Subcutaneous adipose tissue (tissue), 4 donors: ENCODE measurements around the gene TRIO. TPM values are rescaled to one million over a fixed set of nuclear protein-coding genes. Genes with fewer than 3 reads are reported as not detected.

Experiments used
- total RNA-seq, 4 donors: library from RNA; depleted of rRNA; stranded (reverse); fragments of >200 nt; gene quantifications; one replicate each; pipeline ENCODE4 v1.1.0, GENCODE V29; 2016
- TF ChIP-seq, protein P1 (sequence below): fragments of 450-650 bp; IDR thresholded peaks from one replicate; pipeline ENCODE4 v1.5.1; 2016; ENCODE audit warnings: low read depth, mild to moderate bottlenecking, control low read depth, antibody characterized with exemption, moderate library complexity

The TRIO gene
- total RNA-seq, 4 donors from 2014 or later, result 193 to 238 (median 212) TPM

DNA sequence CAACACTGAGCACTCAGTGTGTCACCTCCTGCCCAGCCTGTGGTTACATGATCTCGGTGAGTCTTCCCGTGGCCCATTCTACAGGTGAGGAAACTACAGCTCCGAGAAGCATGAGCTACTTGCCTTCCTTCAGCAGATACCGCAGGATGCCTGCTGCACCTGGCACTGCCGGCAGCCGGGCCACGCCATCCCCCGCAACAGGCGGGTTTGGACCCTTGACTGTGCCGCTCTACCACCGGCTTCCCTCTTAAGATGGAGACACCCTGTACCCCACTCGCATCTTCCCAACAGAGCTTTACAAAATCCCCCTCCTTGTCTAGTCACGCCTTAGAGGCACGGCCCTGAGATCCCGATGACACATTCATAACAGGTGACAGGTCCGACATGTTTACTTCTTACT, 363.5 kb downstream of the TRIO start:
- TF ChIP-seq, protein P1, sequence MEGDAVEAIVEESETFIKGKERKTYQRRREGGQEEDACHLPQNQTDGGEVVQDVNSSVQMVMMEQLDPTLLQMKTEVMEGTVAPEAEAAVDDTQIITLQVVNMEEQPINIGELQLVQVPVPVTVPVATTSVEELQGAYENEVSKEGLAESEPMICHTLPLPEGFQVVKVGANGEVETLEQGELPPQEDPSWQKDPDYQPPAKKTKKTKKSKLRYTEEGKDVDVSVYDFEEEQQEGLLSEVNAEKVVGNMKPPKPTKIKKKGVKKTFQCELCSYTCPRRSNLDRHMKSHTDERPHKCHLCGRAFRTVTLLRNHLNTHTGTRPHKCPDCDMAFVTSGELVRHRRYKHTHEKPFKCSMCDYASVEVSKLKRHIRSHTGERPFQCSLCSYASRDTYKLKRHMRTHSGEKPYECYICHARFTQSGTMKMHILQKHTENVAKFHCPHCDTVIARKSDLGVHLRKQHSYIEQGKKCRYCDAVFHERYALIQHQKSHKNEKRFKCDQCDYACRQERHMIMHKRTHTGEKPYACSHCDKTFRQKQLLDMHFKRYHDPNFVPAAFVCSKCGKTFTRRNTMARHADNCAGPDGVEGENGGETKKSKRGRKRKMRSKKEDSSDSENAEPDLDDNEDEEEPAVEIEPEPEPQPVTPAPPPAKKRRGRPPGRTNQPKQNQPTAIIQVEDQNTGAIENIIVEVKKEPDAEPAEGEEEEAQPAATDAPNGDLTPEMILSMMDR, result no peak

DNA sequence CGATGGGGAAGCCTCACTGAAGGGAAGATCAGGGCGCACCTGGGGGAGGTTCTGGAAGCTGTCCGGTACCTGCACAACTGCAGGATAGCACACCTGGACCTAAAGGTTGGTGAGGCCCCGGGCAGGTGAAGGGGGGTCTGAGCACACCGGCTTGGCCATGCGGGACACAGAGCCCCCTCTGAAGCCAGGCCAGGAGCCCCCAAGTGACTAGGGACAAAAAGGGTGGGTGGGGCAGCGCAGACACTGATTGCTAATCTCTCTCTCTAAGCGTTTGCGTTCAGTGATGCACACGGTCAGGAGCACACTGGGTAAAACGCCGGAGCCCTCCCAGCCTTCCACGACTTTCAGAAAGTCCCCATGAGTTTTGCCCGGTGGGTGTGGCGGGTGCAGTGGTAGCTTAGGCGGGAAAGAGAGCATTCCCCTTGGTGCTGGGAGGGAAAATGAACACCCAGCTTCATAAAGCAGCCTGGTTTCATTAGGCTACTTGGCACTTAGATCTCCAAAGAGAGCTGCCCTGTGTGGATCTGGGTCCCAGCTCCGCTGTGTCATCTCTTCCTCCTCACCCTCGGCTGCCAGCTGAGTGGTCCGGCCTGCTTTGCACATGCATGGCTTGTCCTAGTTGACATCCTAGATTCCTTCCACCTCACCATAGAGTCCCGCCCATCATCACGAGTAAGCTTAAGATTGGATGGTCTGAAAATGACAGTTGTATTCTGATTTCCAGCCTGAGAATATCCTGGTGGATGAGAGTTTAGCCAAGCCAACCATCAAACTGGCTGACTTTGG, 364.2 kb downstream of the TRIO start:
- TF ChIP-seq, protein P1, result no peak

- TF ChIP-seq, protein P1, result no peak
Measured at GRCh38 chr5:14508046-14508445, 364.9 kb downstream of the TRIO start.

GRCh38 chr5:14509556-14509955, 366.4 kb downstream of the TRIO start:
- TF ChIP-seq, protein P1, result no peak

DNA sequence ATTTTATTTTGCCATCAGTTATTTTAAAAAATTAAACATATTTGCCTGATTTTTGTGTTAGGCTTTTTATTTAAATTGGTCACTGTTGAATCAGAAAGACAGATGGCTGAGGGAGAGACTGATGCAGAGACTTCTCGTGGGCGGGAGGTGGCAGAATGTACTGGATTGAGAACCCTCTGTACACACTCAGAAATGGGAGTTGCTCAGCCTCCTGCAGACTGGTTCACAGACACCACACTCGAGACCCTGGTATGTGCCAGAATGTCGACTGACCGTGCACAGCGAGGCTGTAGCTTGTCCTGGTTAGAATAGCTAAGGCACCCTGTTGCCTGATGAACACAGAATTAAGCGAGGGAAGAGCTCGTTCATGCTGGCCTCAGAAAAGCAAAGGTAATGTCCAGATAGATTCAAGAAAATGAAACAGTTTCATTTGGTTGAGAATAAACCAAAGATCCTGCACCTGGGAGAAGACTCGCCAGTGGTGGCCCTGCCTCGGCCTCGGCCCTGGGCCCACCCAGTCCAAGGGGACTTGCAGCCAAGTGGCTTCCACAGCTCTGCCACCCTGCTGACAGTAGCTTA, 367.1 kb downstream of the TRIO start:
- TF ChIP-seq, protein P1, result no peak

GRCh38 chr5:14510880-14511279, 367.7 kb downstream of the TRIO start:
- TF ChIP-seq, protein P1, result no peak

- TF ChIP-seq, protein P1, result no peak
Measured at GRCh38 chr5:14512574-14512973, 369.4 kb downstream of the TRIO start.
